ENCODE measurements around the gene CTTNBP2NL. TPM values are rescaled to one million over a fixed set of nuclear protein-coding genes. Genes with fewer than 3 reads are reported as not detected.

The CTTNBP2NL gene
- total and polyA plus RNA-seq, 2 experiments from 2014 or later = 10.2 to 16.4 TPM

DNA sequence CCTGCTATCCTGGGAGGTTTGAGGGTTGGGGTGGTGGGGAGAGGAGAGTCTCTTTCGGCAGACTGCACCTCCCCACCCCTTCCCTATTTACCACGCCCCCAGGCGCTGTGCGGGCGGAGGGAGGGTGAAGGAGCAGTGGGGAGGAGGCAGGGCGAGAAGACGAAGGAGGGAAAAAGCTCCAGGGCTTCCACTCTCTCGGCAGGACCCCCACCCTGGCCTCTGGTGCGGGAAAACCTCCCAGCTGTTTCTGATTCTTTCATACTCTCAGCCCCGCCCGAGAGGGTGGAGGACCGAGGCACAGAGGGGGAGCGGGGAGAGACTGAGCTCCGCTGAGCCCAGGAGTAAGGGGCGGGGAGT, 111.9 kb downstream of the CTTNBP2NL start:
- peaks cover 42% of the 10 kb centered on the region for H3K4me1 ChIP-seq (ENCODE audit: insufficient read depth)
- peaks cover 67% of the 10 kb centered on the region for H3K27me3 ChIP-seq
- DNase-seq (ENCODE audit: low spot score) = peak; percentile 46
- H3K9me2 ChIP-seq (replicated peaks; ENCODE audit: insufficient read depth) = no peaks in the 10 kb centered on the region
- WGBS (ENCODE audit: low lambda C conversion rate, missing lambda C conversion rate) = 0% methylated on average over 10 of the region's 15 CpGs
- no peak for TF ChIP-seq EZH2phosphoT487 (IDR thresholded peaks at IDR 0.05; ENCODE audit: low read depth, severe bottlenecking, unreplicated experiment)
- TF ChIP-seq EZH2 (IDR thresholded peaks at IDR 0.05; ENCODE audit: borderline replicate concordance) = no peak
- TF ChIP-seq, protein P1, sequence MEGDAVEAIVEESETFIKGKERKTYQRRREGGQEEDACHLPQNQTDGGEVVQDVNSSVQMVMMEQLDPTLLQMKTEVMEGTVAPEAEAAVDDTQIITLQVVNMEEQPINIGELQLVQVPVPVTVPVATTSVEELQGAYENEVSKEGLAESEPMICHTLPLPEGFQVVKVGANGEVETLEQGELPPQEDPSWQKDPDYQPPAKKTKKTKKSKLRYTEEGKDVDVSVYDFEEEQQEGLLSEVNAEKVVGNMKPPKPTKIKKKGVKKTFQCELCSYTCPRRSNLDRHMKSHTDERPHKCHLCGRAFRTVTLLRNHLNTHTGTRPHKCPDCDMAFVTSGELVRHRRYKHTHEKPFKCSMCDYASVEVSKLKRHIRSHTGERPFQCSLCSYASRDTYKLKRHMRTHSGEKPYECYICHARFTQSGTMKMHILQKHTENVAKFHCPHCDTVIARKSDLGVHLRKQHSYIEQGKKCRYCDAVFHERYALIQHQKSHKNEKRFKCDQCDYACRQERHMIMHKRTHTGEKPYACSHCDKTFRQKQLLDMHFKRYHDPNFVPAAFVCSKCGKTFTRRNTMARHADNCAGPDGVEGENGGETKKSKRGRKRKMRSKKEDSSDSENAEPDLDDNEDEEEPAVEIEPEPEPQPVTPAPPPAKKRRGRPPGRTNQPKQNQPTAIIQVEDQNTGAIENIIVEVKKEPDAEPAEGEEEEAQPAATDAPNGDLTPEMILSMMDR (IDR thresholded peaks at IDR 0.05; ENCODE audit: poor library complexity) = no peak
- H3K4me2 ChIP-seq = peak overlapping the region; percentile 95
- peak overlapping the region; percentile 96 for H2AFZ ChIP-seq
- H4K20me1 ChIP-seq (ENCODE audit: insufficient read depth, poor library complexity, severe bottlenecking) = no peaks in the 10 kb centered on the region
- no peaks in the 10 kb centered on the region for H3K9me3 ChIP-seq (ENCODE audit: low read depth)
- H3K4me3 ChIP-seq = peak overlapping the region; percentile 67
- H3K36me3 ChIP-seq (replicated peaks; ENCODE audit: insufficient read depth, low read depth) = no peaks in the 10 kb centered on the region
- H3K79me2 ChIP-seq = no peaks in the 10 kb centered on the region
- no peak overlapping the region for H3K27ac ChIP-seq

- Histone ChIP-seq H3K4me3 (peak within 1 kb of the TSS; percentile 67), H3K79me2 (no peaks in the 10 kb centered on the region), H3K27me3 (peaks cover 62% of the 10 kb centered on the region), H4K20me1 (ENCODE audit: insufficient read depth, poor library complexity, severe bottlenecking) (no peaks in the 10 kb centered on the region), H3K4me2 (peak within 1 kb of the TSS; percentile 95), H3K27ac (no peak within 1 kb of the TSS), H3K36me3 (replicated peaks; ENCODE audit: insufficient read depth, low read depth) (no peaks in the 10 kb centered on the region), H3K4me1 (ENCODE audit: insufficient read depth) (peaks cover 38% of the 10 kb centered on the region), H3K9me2 (replicated peaks; ENCODE audit: insufficient read depth) (no peaks in the 10 kb centered on the region), H3K9me3 (ENCODE audit: low read depth) (no peaks in the 10 kb centered on the region), H2AFZ (peak within 1 kb of the TSS; percentile 96)
- peak; percentile 37 for DNase-seq (ENCODE audit: low spot score)
- WGBS (ENCODE audit: low lambda C conversion rate, missing lambda C conversion rate) = 2% methylated on average over 59 of the region's 69 CpGs
- TF ChIP-seq, protein P1 (IDR thresholded peaks at IDR 0.05; ENCODE audit: poor library complexity) = peak; percentile 5
- TF ChIP-seq EZH2phosphoT487 (IDR thresholded peaks at IDR 0.05; ENCODE audit: low read depth, severe bottlenecking, unreplicated experiment) = no peak
These were observed 112.4 kb downstream of the CTTNBP2NL start, which contains the start of gene WNT2B for GRCh38 chr1:112508278-112509004. WNT2B (plus strand) TSS chr1:112508965; CDS start chr1:112509263, 298 bp downstream.

DNA sequence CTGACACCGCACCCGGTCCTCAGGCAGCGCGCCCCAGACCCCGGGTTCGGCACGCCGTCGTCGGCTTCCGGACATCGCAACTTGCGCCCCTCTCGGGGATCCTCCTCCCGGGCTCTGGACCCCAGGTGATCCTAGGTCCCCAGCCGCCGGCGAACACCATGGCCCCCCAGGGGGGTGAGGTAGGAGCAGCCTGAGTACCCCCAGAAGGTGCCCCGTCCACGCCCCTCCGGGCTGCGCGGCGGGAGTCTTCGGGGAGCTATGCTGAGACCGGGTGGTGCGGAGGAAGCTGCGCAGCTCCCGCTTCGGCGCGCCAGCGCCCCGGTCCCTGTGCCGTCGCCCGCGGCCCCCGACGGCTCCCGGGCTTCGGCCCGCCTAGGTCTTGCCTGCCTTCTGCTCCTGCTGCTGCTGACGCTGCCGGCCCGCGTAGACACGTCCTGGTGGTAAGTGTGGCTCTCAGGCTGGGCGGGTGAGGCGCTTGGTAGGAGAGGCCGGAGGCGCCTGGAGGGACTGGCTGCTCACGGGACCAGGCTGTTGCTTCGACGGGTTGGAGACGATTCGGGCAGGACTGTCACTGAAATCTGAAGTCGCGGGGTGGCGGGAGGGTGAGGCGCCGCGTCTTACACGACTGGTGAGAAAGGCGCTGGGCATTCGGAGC, 113.1 kb downstream of the CTTNBP2NL start:
- Histone ChIP-seq H3K9me3 (ENCODE audit: low read depth) (no peaks in the 10 kb centered on the region), H3K4me3 (peak overlapping the region; percentile 67), H3K9me2 (replicated peaks; ENCODE audit: insufficient read depth) (no peaks in the 10 kb centered on the region), H3K4me2 (peak overlapping the region; percentile 95), H2AFZ (peak overlapping the region; percentile 96), H3K27ac (no peak overlapping the region), H3K27me3 (peaks cover 55% of the 10 kb centered on the region), H3K36me3 (replicated peaks; ENCODE audit: insufficient read depth, low read depth) (no peaks in the 10 kb centered on the region), H3K79me2 (no peaks in the 10 kb centered on the region), H3K4me1 (ENCODE audit: insufficient read depth) (peaks cover 31% of the 10 kb centered on the region), H4K20me1 (ENCODE audit: insufficient read depth, poor library complexity, severe bottlenecking) (no peaks in the 10 kb centered on the region)
- peak; percentile 37 for DNase-seq (ENCODE audit: low spot score)
- TF ChIP-seq, protein P1 (IDR thresholded peaks at IDR 0.05; ENCODE audit: poor library complexity) = no peak
- TF ChIP-seq EZH2 (IDR thresholded peaks at IDR 0.05; ENCODE audit: borderline replicate concordance) (peak; percentile 86), EZH2phosphoT487 (IDR thresholded peaks at IDR 0.05; ENCODE audit: low read depth, severe bottlenecking, unreplicated experiment) (peak; percentile 50)
- 5% methylated on average over 61 of the region's 66 CpGs for WGBS (ENCODE audit: low lambda C conversion rate, missing lambda C conversion rate)
